Kidney epithelial cell (primary cell): ENCODE data around the gene WDCP. TPM values are rescaled to one million over a fixed set of nuclear protein-coding genes. Genes with fewer than 3 reads are reported as not detected.

Experiments used
- DNase-seq: peaks from one replicate; pipeline ENCODE4 v3.0.0-alpha.2; 2010; ENCODE audit warnings: low read depth
- H3K27me3 ChIP-seq: 2 replicates; pipeline ENCODE4 v1.6.0; 2011; ENCODE audit warnings: low read length; ENCODE audit not compliant: control insufficient read depth, insufficient read depth
- H3K36me3 ChIP-seq: 2 replicates; pipeline ENCODE4 v1.5.1; 2011; ENCODE audit warnings: low read length; ENCODE audit not compliant: control insufficient read depth, insufficient read depth
- H3K4me3 ChIP-seq: 2 replicates; pipeline ENCODE4 v1.5.1; 2011; ENCODE audit warnings: low read depth, mild to moderate bottlenecking, control low read depth, low read length
- CTCF ChIP-seq: IDR thresholded peaks from 2 replicates; pipeline ENCODE4 v1.5.1; 2011; ENCODE audit warnings: mild to moderate bottlenecking, moderate library complexity, low read length, control low read depth, inconsistent platforms; ENCODE audit not compliant: insufficient read depth, poor library complexity, severe bottlenecking
- total RNA-seq: library from RNA; depleted of rRNA; stranded (reverse); fragments of >200 nt; gene quantifications from 2 replicates; pipeline ENCODE4 v1.2.3, GENCODE V29; 2015

Gene WDCP
- total RNA-seq, 1 donor from 2014 or later: 8.2 TPM

- no peak for TF ChIP-seq CTCF
- Histone ChIP-seq H3K27me3 (no peaks in the 10 kb centered on the region), H3K4me3 (no peak overlapping the region), H3K36me3 (no peaks in the 10 kb centered on the region)
- DNase-seq: no peak
Measured at GRCh38 chr2:24026233-24026632, 21.0 kb downstream of the WDCP start.

GRCh38 chr2:24024996-24025663 is 22.1 kb downstream of the WDCP start:
- DNase-seq: no peak
- H3K36me3 ChIP-seq: no peaks in the 10 kb centered on the region
- H3K4me3 ChIP-seq: no peak overlapping the region
- TF ChIP-seq CTCF: no peak
- H3K27me3 ChIP-seq: no peaks in the 10 kb centered on the region

- Histone ChIP-seq H3K27me3 (no peaks in the 10 kb centered on the region), H3K36me3 (no peaks in the 10 kb centered on the region), H3K4me3 (no peak overlapping the region)
- DNase-seq: no peak
- TF ChIP-seq CTCF: no peak
Measured at GRCh38 chr2:24024018-24024417, 23.2 kb downstream of the WDCP start.

GRCh38 chr2:24022975-24023575 is 24.1 kb downstream of the WDCP start:
- no peak for DNase-seq
- Histone ChIP-seq H3K27me3 (no peaks in the 10 kb centered on the region), H3K36me3 (no peaks in the 10 kb centered on the region), H3K4me3 (no peak overlapping the region)
- TF ChIP-seq CTCF: no peak

- DNase-seq: no peak
- H3K27me3 ChIP-seq: no peaks in the 10 kb centered on the region
- H3K36me3 ChIP-seq: no peaks in the 10 kb centered on the region
- no peak for TF ChIP-seq CTCF
- no peak overlapping the region for H3K4me3 ChIP-seq
Measured at GRCh38 chr2:24022324-24022974, 24.7 kb downstream of the WDCP start.
